IPS-18a (cell line): Measurements from ENCODE around the gene HOXB9.

Experiments used
- H3K27ac ChIP-seq: one replicate; pipeline ENCODE4 v1.5.1; 2013; ENCODE audit warnings: low read length
- H3K27me3 ChIP-seq: one replicate; pipeline ENCODE4 v1.6.1; 2013; ENCODE audit warnings: mild to moderate bottlenecking, low read length; ENCODE audit not compliant: control insufficient read depth, insufficient read depth
- H3K36me3 ChIP-seq: one replicate; pipeline ENCODE4 v1.6.1; 2013; ENCODE audit warnings: low read depth, low read length; ENCODE audit not compliant: control insufficient read depth
- H3K4me1 ChIP-seq: one replicate; pipeline ENCODE4 v1.6.1; 2013; ENCODE audit warnings: low read depth, low read length; ENCODE audit not compliant: control insufficient read depth
- H3K4me3 ChIP-seq: one replicate; pipeline ENCODE4 v1.5.1; 2013; ENCODE audit warnings: low read length
- H3K9ac ChIP-seq: one replicate; pipeline ENCODE4 v1.6.1; 2013; ENCODE audit warnings: mild to moderate bottlenecking, low read length, moderate library complexity
- H3K9me3 ChIP-seq: one replicate; pipeline ENCODE4 v1.6.1; 2013; ENCODE audit warnings: low read depth, low read length; ENCODE audit not compliant: control insufficient read depth

HOXB9 gene

GRCh38 chr17:48601539-48602425 is 24.4 kb downstream of the HOXB9 start:
- no peaks in the 10 kb centered on the region for H3K36me3 ChIP-seq
- peaks cover 2% of the 10 kb centered on the region for H3K9me3 ChIP-seq
- peaks cover 100% of the 10 kb centered on the region for H3K27me3 ChIP-seq
- H3K4me1 ChIP-seq, result no peaks in the 10 kb centered on the region
- no peak overlapping the region for H3K9ac ChIP-seq
- H3K27ac ChIP-seq, result no peak overlapping the region
- H3K4me3 ChIP-seq, result no peak overlapping the region

DNA sequence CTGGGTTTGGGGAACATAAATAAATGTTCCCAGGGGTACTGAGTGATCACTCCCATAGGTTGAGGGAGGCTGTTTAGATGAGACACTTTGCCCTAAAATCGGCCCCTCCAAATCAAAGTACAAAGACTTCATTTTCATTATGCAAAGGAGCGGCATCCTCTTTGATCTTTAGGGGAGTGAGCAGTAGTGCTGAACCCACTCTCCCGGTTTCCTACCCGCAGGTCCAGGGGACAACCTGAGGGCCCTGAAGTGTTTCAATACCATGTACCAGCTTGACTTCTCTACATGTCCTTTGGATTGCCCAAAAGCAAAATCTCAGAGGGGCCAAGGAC is 25.0 kb downstream of the HOXB9 start:
- no peaks in the 10 kb centered on the region for H3K4me1 ChIP-seq
- peaks cover 2% of the 10 kb centered on the region for H3K9me3 ChIP-seq
- H3K27ac ChIP-seq, result no peak overlapping the region

DNA sequence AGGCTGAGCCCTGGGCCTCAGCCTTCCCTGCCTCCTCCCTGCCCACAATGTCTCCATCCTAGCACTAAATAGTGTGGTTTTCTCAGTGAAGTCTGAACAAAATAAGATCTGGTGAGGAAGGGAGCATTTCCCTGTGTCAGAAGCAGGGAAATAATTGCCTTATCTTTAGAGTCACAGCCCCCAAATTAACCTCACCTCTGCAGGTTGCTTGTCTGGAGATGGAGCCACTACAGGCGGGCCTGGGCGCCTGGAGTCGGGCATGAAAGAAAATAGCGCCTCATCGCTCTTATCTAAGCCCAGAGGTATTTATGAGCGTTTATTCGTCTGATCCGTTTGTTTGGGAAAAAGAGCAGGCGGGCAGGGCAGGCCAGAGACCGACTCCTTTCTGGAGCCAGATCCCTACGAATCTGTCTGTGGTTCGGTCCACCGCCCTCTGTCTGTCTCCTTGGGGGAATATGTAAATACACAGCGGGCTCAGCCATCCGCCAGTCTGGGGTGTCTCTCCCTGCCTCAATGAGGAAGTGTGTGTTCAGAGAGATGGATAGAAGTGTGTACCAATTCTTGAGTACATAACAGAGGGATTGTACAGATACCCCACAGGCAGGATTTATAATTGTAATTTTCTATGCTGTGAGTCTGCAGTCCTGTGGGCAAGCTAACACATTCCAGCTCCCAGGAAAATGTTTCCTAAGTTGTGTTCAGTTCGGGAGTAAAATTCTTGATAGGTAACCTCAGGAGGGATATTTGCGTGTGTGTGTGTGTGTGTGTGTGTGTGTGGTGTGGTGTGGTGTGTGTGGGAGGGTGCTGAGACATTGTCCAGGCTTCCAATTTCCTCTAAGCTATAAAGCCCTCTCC is 25.7 kb downstream of the HOXB9 start:
- Histone ChIP-seq H3K27ac (no peak overlapping the region), H3K4me3 (no peak overlapping the region), H3K36me3 (no peaks in the 10 kb centered on the region), H3K27me3 (peaks cover 100% of the 10 kb centered on the region), H3K9ac (no peak overlapping the region), H3K9me3 (peaks cover 2% of the 10 kb centered on the region), H3K4me1 (no peaks in the 10 kb centered on the region)

More for the DNA sequence above, 25.0 kb downstream of the HOXB9 start:
- Histone ChIP-seq H3K36me3 (no peaks in the 10 kb centered on the region), H3K27me3 (peaks cover 100% of the 10 kb centered on the region), H3K9ac (no peak overlapping the region), H3K4me3 (no peak overlapping the region)

DNA sequence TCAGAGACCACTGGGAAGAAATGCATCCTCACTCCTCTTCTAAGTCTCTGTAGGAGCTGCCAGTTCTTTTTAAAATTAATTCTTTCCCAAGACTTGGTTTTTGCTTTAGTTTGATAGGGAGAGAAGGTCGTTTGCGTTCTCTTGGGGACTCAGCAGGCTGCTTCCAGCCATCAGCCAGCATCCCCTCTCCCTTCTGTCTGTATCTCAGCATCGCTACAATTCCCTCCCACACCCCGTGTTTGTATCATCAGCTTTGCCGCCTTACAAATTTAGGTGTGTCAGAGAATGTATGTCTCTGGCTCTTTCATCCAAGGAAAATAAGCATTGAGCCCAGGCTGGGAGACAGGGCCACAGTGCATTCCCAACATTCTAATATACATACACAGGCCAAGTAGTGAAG is 26.8 kb downstream of the HOXB9 start:
- Histone ChIP-seq H3K9ac (no peak overlapping the region), H3K27ac (no peak overlapping the region), H3K4me1 (peaks cover 3% of the 10 kb centered on the region), H3K9me3 (peaks cover 2% of the 10 kb centered on the region), H3K27me3 (peaks cover 100% of the 10 kb centered on the region), H3K36me3 (no peaks in the 10 kb centered on the region), H3K4me3 (no peak overlapping the region)

DNA sequence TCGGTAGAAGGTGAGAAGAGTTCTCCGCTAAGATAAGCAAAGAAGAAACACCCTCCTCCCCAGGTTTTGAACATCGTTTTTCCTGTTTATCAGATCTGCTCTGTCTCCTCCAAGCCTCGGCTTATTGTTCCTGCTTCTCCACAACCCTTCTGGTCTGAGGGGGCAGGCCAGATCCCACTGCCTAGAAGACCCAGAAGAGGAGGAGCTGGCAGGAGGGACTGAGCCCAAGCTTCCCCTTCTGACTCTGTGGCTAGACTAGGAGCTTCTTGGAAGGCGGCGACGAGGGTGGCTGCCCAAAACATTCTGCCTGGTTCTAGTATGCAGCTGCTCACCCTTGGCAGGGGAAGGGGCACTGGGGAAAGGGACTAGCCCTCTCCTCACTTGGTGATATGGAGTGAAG is 27.4 kb downstream of the HOXB9 start:
- H3K27me3 ChIP-seq, result peaks cover 100% of the 10 kb centered on the region
- H3K36me3 ChIP-seq, result no peaks in the 10 kb centered on the region
- H3K9ac ChIP-seq, result no peak overlapping the region
- peaks cover 4% of the 10 kb centered on the region for H3K4me1 ChIP-seq
- H3K4me3 ChIP-seq, result no peak overlapping the region
- H3K9me3 ChIP-seq, result peaks cover 2% of the 10 kb centered on the region
- H3K27ac ChIP-seq, result no peak overlapping the region

- no peak overlapping the region for H3K27ac ChIP-seq
- H3K9me3 ChIP-seq, result peaks cover 2% of the 10 kb centered on the region
- peaks cover 4% of the 10 kb centered on the region for H3K4me1 ChIP-seq
- no peaks in the 10 kb centered on the region for H3K36me3 ChIP-seq
- no peak overlapping the region for H3K9ac ChIP-seq
- no peak overlapping the region for H3K4me3 ChIP-seq
- peaks cover 100% of the 10 kb centered on the region for H3K27me3 ChIP-seq
Observed at GRCh38 chr17:48597778-48598631, 28.2 kb downstream of the HOXB9 start.

DNA sequence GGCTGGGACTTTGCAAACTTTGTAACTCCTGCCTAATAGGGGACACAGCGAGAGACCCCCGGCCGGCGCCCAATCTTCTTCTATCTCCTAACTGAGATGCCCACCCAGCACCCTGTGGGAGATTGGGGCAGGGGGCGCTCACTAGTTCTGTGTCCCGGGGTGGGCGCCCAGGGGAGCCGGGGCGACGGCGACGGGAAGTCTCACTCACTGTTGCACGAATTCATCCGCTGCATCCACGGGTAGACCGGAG is 28.7 kb downstream of the HOXB9 start:
- H3K27ac ChIP-seq, result no peak overlapping the region
- no peak overlapping the region for H3K4me3 ChIP-seq
- H3K36me3 ChIP-seq, result no peaks in the 10 kb centered on the region
- peaks cover 100% of the 10 kb centered on the region for H3K27me3 ChIP-seq
- H3K9ac ChIP-seq, result no peak overlapping the region
- H3K9me3 ChIP-seq, result peaks cover 2% of the 10 kb centered on the region
- H3K4me1 ChIP-seq, result peaks cover 4% of the 10 kb centered on the region

- H3K9me3 ChIP-seq, result peaks cover 2% of the 10 kb centered on the region
- peaks cover 100% of the 10 kb centered on the region for H3K27me3 ChIP-seq
- no peaks in the 10 kb centered on the region for H3K36me3 ChIP-seq
- H3K9ac ChIP-seq, result no peak overlapping the region
- no peak overlapping the region for H3K27ac ChIP-seq
- H3K4me3 ChIP-seq, result no peak overlapping the region
- peaks cover 4% of the 10 kb centered on the region for H3K4me1 ChIP-seq
Observed at GRCh38 chr17:48596735-48597527, 29.2 kb downstream of the HOXB9 start.

- no peak overlapping the region for H3K27ac ChIP-seq
- no peak overlapping the region for H3K4me3 ChIP-seq
- H3K9me3 ChIP-seq, result peaks cover 2% of the 10 kb centered on the region
- no peak overlapping the region for H3K9ac ChIP-seq
- no peaks in the 10 kb centered on the region for H3K36me3 ChIP-seq
- peaks cover 100% of the 10 kb centered on the region for H3K27me3 ChIP-seq
- H3K4me1 ChIP-seq, result peaks cover 4% of the 10 kb centered on the region
Observed at GRCh38 chr17:48596000-48596734, 30.0 kb downstream of the HOXB9 start.

DNA sequence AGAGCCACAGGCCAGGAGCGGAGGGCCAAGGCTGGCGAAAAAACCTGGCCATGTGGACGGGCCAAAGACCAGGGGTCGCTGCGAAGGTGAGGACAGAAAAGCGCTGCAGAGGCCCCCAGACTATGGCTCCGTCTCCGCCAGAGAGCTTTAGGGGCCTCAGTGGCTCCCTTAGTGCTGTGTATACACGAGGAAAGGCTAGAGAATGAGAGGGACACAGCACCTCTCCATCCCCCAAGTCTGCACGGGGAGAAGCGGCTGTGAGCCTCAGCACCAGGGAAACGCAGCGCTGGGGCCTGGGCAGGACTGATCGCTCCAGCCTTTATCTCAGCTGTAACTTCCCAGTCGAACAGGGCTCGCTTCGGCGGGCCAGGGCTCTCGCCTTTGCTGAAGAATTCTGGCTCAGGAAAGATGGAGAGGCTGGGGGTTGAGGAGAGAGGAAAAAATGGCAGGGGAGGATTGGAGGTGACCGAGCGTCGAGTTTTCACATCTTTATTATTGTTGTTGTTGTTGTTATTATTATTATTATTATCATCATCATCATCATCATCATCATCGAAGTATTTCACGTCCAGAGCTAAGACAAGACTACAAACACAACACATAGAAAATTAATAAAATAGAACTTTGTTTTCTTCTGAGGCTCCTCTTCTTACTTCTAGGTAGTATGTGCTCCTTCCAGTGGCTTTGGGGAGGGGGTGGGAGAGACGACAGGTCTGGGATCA is 30.7 kb downstream of the HOXB9 start:
- Histone ChIP-seq H3K27ac (no peak overlapping the region), H3K4me3 (no peak overlapping the region), H3K4me1 (peaks cover 4% of the 10 kb centered on the region), H3K36me3 (no peaks in the 10 kb centered on the region), H3K27me3 (peaks cover 100% of the 10 kb centered on the region), H3K9ac (peak overlapping the region; percentile 22), H3K9me3 (no peaks in the 10 kb centered on the region)
